IMR-90 (cell line): ENCODE data around the gene DMAC2. TPM values are rescaled to one million over a fixed set of nuclear protein-coding genes. Genes with fewer than 3 reads are reported as not detected.
A peak's percentile ranks its signal among the peaks of the same experiment; 100 is the strongest.

Source experiments
- ATAC-seq: fragments of 200-7000 bp; cut with Tn5 transposase; 2 replicates; pipeline ENCODE4 v1.9.1; 2020; ENCODE audit warnings: low read depth, mild to moderate bottlenecking, moderate library complexity
- BruUV-seq: library from RNA; stranded (reverse); fragments of 400-500 nt; replicated peaks from 2 replicates; lab custom pipeline; 2021; lab: Mats Ljungman, UMichigan
- CTCF ChIA-PET: fragments of 300-600 bp; formaldehyde crosslinking; extraction: SDS; loops from one replicate; lab custom pipeline; 2021; ENCODE audit warnings: antibody characterized with exemption; lab: Yijun Ruan, JAX
- POLR2A ChIA-PET: fragments of 300-600 bp; sonication (Branson Sonifier 250); formaldehyde crosslinking; loops from one replicate; lab custom pipeline; 2022; ENCODE audit warnings: antibody characterized with exemption; ENCODE audit not compliant: unreplicated experiment; lab: Charles Lee
- DNase-seq: peaks from one replicate; pipeline ENCODE4 v3.0.0; 2013
- H2AFZ ChIP-seq: replicated peaks from 2 replicates; pipeline ENCODE3; 2013; ENCODE audit warnings: low read length, mild to moderate bottlenecking; ENCODE audit not compliant: poor library complexity
- H2AK5ac ChIP-seq: 2 replicates; pipeline ENCODE4 v1.6.1; 2013; ENCODE audit warnings: low read depth, low read length, inconsistent platforms
- H2AK9ac ChIP-seq: replicated peaks from 2 replicates; pipeline ENCODE3; 2013; ENCODE audit warnings: mild to moderate bottlenecking, low read depth, low read length, moderate library complexity; ENCODE audit not compliant: poor library complexity
- H2BK120ac ChIP-seq: 2 replicates; pipeline ENCODE4 v1.6.1; 2013; ENCODE audit warnings: low read depth, low read length, inconsistent platforms
- H2BK15ac ChIP-seq: 3 replicates; pipeline ENCODE4 v1.6.1; 2013; ENCODE audit warnings: low read depth, low read length, inconsistent platforms
- H2BK20ac ChIP-seq: 2 replicates; pipeline ENCODE4 v1.6.1; 2013; ENCODE audit warnings: low read depth, mild to moderate bottlenecking, inconsistent platforms, low read length, moderate library complexity
- H2BK5ac ChIP-seq: 2 replicates; pipeline ENCODE4 v1.6.1; 2013; ENCODE audit warnings: mild to moderate bottlenecking, low read depth, low read length, inconsistent platforms; ENCODE audit not compliant: poor library complexity, severe bottlenecking
- H3K14ac ChIP-seq: replicated peaks from 2 replicates; pipeline ENCODE4 v1.6.1; 2013; ENCODE audit warnings: low read depth, low read length, inconsistent platforms
- H3K18ac ChIP-seq: 2 replicates; pipeline ENCODE4 v1.6.1; 2013; ENCODE audit warnings: low read depth, low read length, control low read depth
- H3K23ac ChIP-seq: 2 replicates; pipeline ENCODE4 v1.6.1; 2013; ENCODE audit warnings: low read depth, low read length, inconsistent platforms
- H3K27ac ChIP-seq: 2 replicates; pipeline ENCODE4 v1.5.1; 2013; ENCODE audit warnings: mild to moderate bottlenecking, control low read depth, low read length; ENCODE audit not compliant: insufficient read depth
- H3K27me3 ChIP-seq: 2 replicates; pipeline ENCODE4 v1.6.1; 2013; ENCODE audit warnings: low read length; ENCODE audit not compliant: control insufficient read depth, insufficient read depth
- H3K36me3 ChIP-seq: 2 replicates; pipeline ENCODE4 v1.6.1; 2013; ENCODE audit warnings: low read length, mixed read lengths; ENCODE audit not compliant: control insufficient read depth, insufficient read depth
- H3K4ac ChIP-seq: 2 replicates; pipeline ENCODE4 v1.6.1; 2013; ENCODE audit warnings: low read depth, low read length, inconsistent platforms
- H3K4me1 ChIP-seq: 2 replicates; pipeline ENCODE4 v1.6.1; 2013; ENCODE audit warnings: low read length, mixed read lengths; ENCODE audit not compliant: control insufficient read depth, insufficient read depth
- H3K4me2 ChIP-seq: 2 replicates; pipeline ENCODE4 v1.6.1; 2013; ENCODE audit warnings: low read depth, mild to moderate bottlenecking, control low read depth, low read length, moderate library complexity
- H3K4me3 ChIP-seq: 2 replicates; pipeline ENCODE4 v1.5.1; 2013; ENCODE audit warnings: low read depth, mild to moderate bottlenecking, control low read depth, low read length, moderate library complexity; ENCODE audit not compliant: insufficient read depth
- H3K56ac ChIP-seq: 2 replicates; pipeline ENCODE4 v1.6.1; 2013; ENCODE audit warnings: low read length, inconsistent platforms; ENCODE audit not compliant: insufficient read depth; ENCODE audit errors: extremely low read depth
- H3K79me1 ChIP-seq, 2 experiments: 2 replicates each; pipeline ENCODE4 v1.6.1; 2013; ENCODE audit warnings: low read length in 2 of 2, inconsistent platforms in 1 of 2, low read depth in 1 of 2
- H3K9ac ChIP-seq: 2 replicates; pipeline ENCODE4 v1.6.1; 2013; ENCODE audit warnings: low read depth, low read length, control low read depth
- H3K9me1 ChIP-seq: 2 replicates; pipeline ENCODE4 v1.6.1; 2013; ENCODE audit warnings: low read length, inconsistent platforms; ENCODE audit not compliant: insufficient read depth
- H3K9me3 ChIP-seq: 2 replicates; pipeline ENCODE4 v1.6.1; 2013; ENCODE audit warnings: low read length; ENCODE audit not compliant: control insufficient read depth, insufficient read depth
- H4K20me1 ChIP-seq: 2 replicates; pipeline ENCODE4 v1.6.1; 2013; ENCODE audit warnings: low read length, inconsistent platforms; ENCODE audit not compliant: insufficient read depth
- H4K5ac ChIP-seq: 2 replicates; pipeline ENCODE4 v1.6.1; 2013; ENCODE audit warnings: mild to moderate bottlenecking, low read depth, low read length, control low read depth
- H4K8ac ChIP-seq, 2 experiments: 2 replicates each; pipeline ENCODE4 v1.6.1; 2013; ENCODE audit warnings: low read depth in 2 of 2, low read length in 2 of 2, control low read depth in 1 of 2, inconsistent platforms in 1 of 2
- H4K91ac ChIP-seq: 2 replicates; pipeline ENCODE4 v1.6.1; 2013; ENCODE audit warnings: low read depth, low read length, inconsistent platforms; ENCODE audit not compliant: insufficient read depth
- CHD1 ChIP-seq: IDR thresholded peaks from 2 replicates; pipeline ENCODE4 v1.6.1; 2012; ENCODE audit warnings: low read depth, low read length, improper control_type of control experiment
- CTCF ChIP-seq: conservative IDR thresholded peaks from 2 replicates; pipeline ENCODE4 v1.5.1; 2012; ENCODE audit warnings: mild to moderate bottlenecking, low read depth, low read length, improper control_type of control experiment
- RAD21 ChIP-seq: IDR thresholded peaks from 2 replicates; pipeline ENCODE4 v1.6.1; 2012; ENCODE audit warnings: low read length, improper control_type of control experiment
- RCOR1 ChIP-seq: IDR thresholded peaks from 2 replicates; pipeline ENCODE4 v1.6.1; 2012; ENCODE audit warnings: mild to moderate bottlenecking, low read length, improper control_type of control experiment; ENCODE audit not compliant: insufficient replicate concordance
- SMC3 ChIP-seq: fragments of 150-350 bp; IDR thresholded peaks from 2 replicates; pipeline ENCODE4 v1.6.1; 2016; ENCODE audit warnings: low read depth, mild to moderate bottlenecking, antibody characterized with exemption, low read length, moderate library complexity
- WGBS, 2 experiments: methylation state at CpG; one replicate each; pipeline versions ENCODE4 v1.1.5 to v1.1.7; 2013; ENCODE audit warnings: missing lambda C conversion rate in 2 of 2; ENCODE audit not compliant: insufficient read length in 1 of 2; ENCODE audit errors: extremely low coverage in 2 of 2; 5-methylcytosine and 5-hydroxymethylcytosine counted together
- dilution Hi-C: fragments of 300-500 bp; cut with HindIII; formaldehyde crosslinking; loops from one replicate; pipeline ENCODE4 v1.14.3; 2018; ENCODE audit warnings: low sequenced_read_pairs; ENCODE audit not compliant: unreplicated experiment
- in situ Hi-C: fragments of 300-500 bp; cut with MboI; formaldehyde crosslinking; loops from 3 replicates; pipeline ENCODE4 v1.14.3; 2019; ENCODE audit warnings: low sequenced_read_pairs, inconsistent platforms, mixed read lengths
- intact Hi-C: fragments of 100-400 bp; cut with micrococcal nuclease; formaldehyde crosslinking; loops from 2 replicates; pipeline ENCODE4 v1.10.0; 2022
- polyA plus RNA-seq, 3 experiments: library from polyadenylated mRNA; depleted of rRNA; stranded (reverse); fragments of >200 nt; gene quantifications; 2 replicates each; pipeline ENCODE4 v1.2.3, GENCODE V29; 2012; ENCODE audit warnings: low replicate concordance in 1 of 3
- total RNA-seq: library from RNA; depleted of rRNA; stranded (reverse); fragments of >200 nt; gene quantifications from 2 replicates; pipeline ENCODE4 v1.2.3, GENCODE V29; 2012

The DMAC2 gene
- total and polyA plus RNA-seq, 2 of the 4 experiments (the other 2 are of a cell fraction): 52.5 to 72.2 TPM

- in situ Hi-C loops (no loop called here), intact Hi-C loops (loop anchor here (1.0 kb wide), 3 partner anchors 88 to 121 kb away; no protein-coding TSS in a partner anchor), dilution Hi-C loops (no loop called here)
- WGBS, 2 experiments: 0% methylated on average over 2 of the region's 22 CpGs; no CpG with 5 or more reads in 1 of the 2 experiments
- Histone ChIP-seq H3K4me3 (peak overlapping the region; percentile 31; the same call in 1 of the 2 replicates), H3K14ac (no peak overlapping the region), H4K8ac (no peak overlapping the region), H3K79me1 (no peaks in the 10 kb centered on the region), H4K20me1 (no peaks in the 10 kb centered on the region), H2AFZ (peak overlapping the region; percentile 35), H3K23ac (no peak overlapping the region), H2BK20ac (no peak overlapping the region), H2BK5ac (no peak overlapping the region), H3K4ac (no peak overlapping the region), H3K9me1 (no peaks in the 10 kb centered on the region), H2BK15ac (no peak overlapping the region), H3K36me3 (no peaks in the 10 kb centered on the region), H3K27ac (no peak overlapping the region), H2AK9ac (no peak overlapping the region), H3K18ac (no peak overlapping the region), H2AK5ac (no peak overlapping the region), H3K9me3 (no peaks in the 10 kb centered on the region), H3K4me1 (no peaks in the 10 kb centered on the region), H3K27me3 (peaks cover 3% of the 10 kb centered on the region), H4K91ac (no peak overlapping the region), H2BK120ac (no peak overlapping the region), H4K5ac (no peak overlapping the region), H3K9ac (no peak overlapping the region), H3K4me2 (peak overlapping the region; percentile 84), H3K56ac (no peak overlapping the region)
- peak; percentile 61 for DNase-seq
- BruUV-seq: no TSS peak
- CTCF ChIA-PET: interaction anchor here (0.7 to 1.8 kb wide), 11 partner anchors 8 to 331 kb away, joined by 3 to 10 read pairs (median 4); partner anchors contain the start of gene DMAC2
- POLR2A ChIA-PET: interaction anchor here (0.6 to 1.0 kb wide), 2 partner anchors 10 to 124 kb away, joined by 4 to 8 read pairs; no protein-coding TSS in a partner anchor
- peak; percentile 100 for ATAC-seq
- TF ChIP-seq CHD1 (no peak), RAD21 (peak; percentile 88), CTCF (peak; percentile 95), SMC3 (peak; percentile 95), RCOR1 (no peak)
These were observed 9.6 kb upstream of the DMAC2 start for GRCh38 chr19:41449079-41449864.
